Thyroid gland (tissue), 4 donors: ENCODE data around the gene IL34.

Experiments
- CTCF ChIP-seq, 6 experiments: fragments of 200-600 bp in 3 of 6; fragments of 450-650 bp in 3 of 6; sonication (generic) in 3 of 6; IDR thresholded peaks; one replicate each; pipeline ENCODE4 v1.5.1; 2016 to 2019; ENCODE audit warnings: antibody characterized with exemption in 6 of 6, mild to moderate bottlenecking in 2 of 6, inconsistent platforms in 1 of 6, moderate library complexity in 1 of 6
- POLR2A ChIP-seq, 2 donors: fragments of 450-650 bp; IDR thresholded peaks; one replicate each; pipeline ENCODE4 v1.6.1; 2017; ENCODE audit warnings: antibody characterized with exemption in 2 of 2, mild to moderate bottlenecking in 2 of 2, moderate library complexity in 1 of 2

GRCh38 chr16:70663524-70664324, 17.4 kb downstream of the IL34 start:
- TF ChIP-seq CTCF (IDR thresholded peaks at IDR 0.05) (no peak), POLR2A (IDR thresholded peaks at IDR 0.05) (no peak)
